GM12874 (cell line): Measurements from ENCODE around the gene TRMU.

Source experiments
- CTCF ChIP-seq: IDR thresholded peaks from 2 replicates; pipeline ENCODE4 v1.5.1; 2011; ENCODE audit warnings: low read depth, mild to moderate bottlenecking, control low read depth, low read length, moderate library complexity; ENCODE audit not compliant: insufficient read depth

The TRMU gene

GRCh38 chr22:46309526-46310085, 25.9 kb upstream of the TRMU start:
- no peak for TF ChIP-seq CTCF

- TF ChIP-seq CTCF: no peak
These were observed 23.5 kb upstream of the TRMU start for GRCh38 chr22:46312056-46312455.

- no peak for TF ChIP-seq CTCF
These were observed 19.5 kb upstream of the TRMU start for GRCh38 chr22:46315976-46316375.

GRCh38 chr22:46317646-46318045, 17.9 kb upstream of the TRMU start:
- no peak for TF ChIP-seq CTCF

GRCh38 chr22:46318576-46318975, 16.9 kb upstream of the TRMU start:
- TF ChIP-seq CTCF: no peak

GRCh38 chr22:46319319-46319718, 16.2 kb upstream of the TRMU start:
- no peak for TF ChIP-seq CTCF

- no peak for TF ChIP-seq CTCF
These were observed 15.3 kb upstream of the TRMU start for GRCh38 chr22:46320166-46320710.
